ENCODE measurements around the gene CHST5. TPM values are rescaled to one million over a fixed set of nuclear protein-coding genes. Genes with fewer than 3 reads are reported as not detected.

The CHST5 gene
- total and polyA plus RNA-seq, 2 donors (not counting 1 experiment from before 2014, with no cell fraction given): under 0.01 TPM; not detected in 1

GRCh38 chr16:75532791-75533190 is 3.1 kb downstream of the CHST5 start:
- Histone ChIP-seq H3K9me3 (ENCODE audit: control insufficient read depth, insufficient read depth, low read depth, low read length) (no peaks in the 10 kb centered on the region), H3K4me1 (ENCODE audit: control insufficient read depth, extremely low read depth, insufficient read depth, low read length) (no peaks in the 10 kb centered on the region), H3K4me3 (replicated peaks in 1 of 4; ENCODE audit: control extremely low read depth in 1 of 4, insufficient read depth in 1 of 4, low read depth in 3 of 4, low read length in 4 of 4) (no peak overlapping the region), H3K27me3 (ENCODE audit: control insufficient read depth, insufficient read depth, low read length) (no peaks in the 10 kb centered on the region), H4K20me1 (ENCODE audit: control insufficient read depth, extremely low read depth, insufficient read depth, low read length) (no peaks in the 10 kb centered on the region), H2AFZ (ENCODE audit: low read length) (no peak overlapping the region), H3K27ac (ENCODE audit: insufficient read depth, low read length) (no peak overlapping the region), H3K4me2 (ENCODE audit: extremely low read depth, insufficient read depth, low read length) (no peak overlapping the region), H3K79me2 (ENCODE audit: control insufficient read depth, insufficient read depth, low read length) (no peaks in the 10 kb centered on the region), H3K36me3 (ENCODE audit: control insufficient read depth, insufficient read depth, low read length) (no peaks in the 10 kb centered on the region), H3K9ac (ENCODE audit: insufficient read depth, low read length) (no peak overlapping the region)
- DNase-seq (ENCODE audit: low read depth in 2 of 2): no peak
- TF ChIP-seq EZH2 (IDR thresholded peaks at IDR 0.05; ENCODE audit: low read length, missing control alignments) (no peak), CTCF (conservative IDR thresholded peaks at IDR 0.05 in 1 of 2, IDR thresholded peaks at IDR 0.05 in 1 of 2; ENCODE audit: low read depth in 1 of 2, low read length in 2 of 2) (no peak)

DNA sequence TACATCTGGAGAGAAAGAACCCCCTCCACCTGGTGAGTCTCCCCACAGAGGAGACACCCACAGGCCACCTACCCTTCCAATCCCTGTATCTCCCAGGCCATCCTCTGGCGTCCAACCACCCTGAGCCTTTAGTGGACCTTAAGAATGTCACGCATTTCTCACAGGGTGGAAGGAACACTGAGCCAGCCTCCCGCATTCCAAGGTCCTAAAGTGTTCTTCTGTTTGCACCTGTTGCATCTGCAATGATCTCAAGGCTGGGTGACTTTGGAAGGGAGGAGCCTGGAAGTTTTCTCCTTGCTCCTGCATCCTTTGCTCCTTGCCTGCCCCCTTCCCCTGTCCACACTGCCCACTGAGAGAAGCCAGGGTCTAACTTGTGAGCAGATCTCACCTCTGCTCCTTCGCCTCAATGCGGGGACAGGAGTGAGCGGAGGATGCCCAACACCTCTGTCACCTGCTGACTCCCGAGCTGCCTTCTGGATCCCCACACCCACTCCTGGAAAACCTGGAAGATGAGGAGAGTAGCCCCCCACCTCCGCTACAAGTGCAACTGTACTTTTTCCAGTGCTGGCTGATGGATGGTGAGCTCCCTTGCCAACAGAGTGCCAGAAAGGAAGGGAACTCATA is 3.7 kb downstream of the CHST5 start:
- no peaks in the 10 kb centered on the region for H3K9me3 ChIP-seq (ENCODE audit: control insufficient read depth, insufficient read depth, low read depth, low read length)
- no peaks in the 10 kb centered on the region for H4K20me1 ChIP-seq (ENCODE audit: control insufficient read depth, extremely low read depth, insufficient read depth, low read length)
- DNase-seq (ENCODE audit: low read depth in 2 of 2): no peak
- H2AFZ ChIP-seq (ENCODE audit: low read length): no peak overlapping the region
- no peaks in the 10 kb centered on the region for H3K36me3 ChIP-seq (ENCODE audit: control insufficient read depth, insufficient read depth, low read length)
- H3K27ac ChIP-seq (ENCODE audit: insufficient read depth, low read length): no peak overlapping the region
- no peaks in the 10 kb centered on the region for H3K79me2 ChIP-seq (ENCODE audit: control insufficient read depth, insufficient read depth, low read length)
- H3K4me2 ChIP-seq (ENCODE audit: extremely low read depth, insufficient read depth, low read length): no peak overlapping the region
- no peak overlapping the region for H3K4me3 ChIP-seq (replicated peaks in 1 of 4; ENCODE audit: control extremely low read depth in 1 of 4, insufficient read depth in 1 of 4, low read depth in 3 of 4, low read length in 4 of 4)
- no peak overlapping the region for H3K9ac ChIP-seq (ENCODE audit: insufficient read depth, low read length)
- no peaks in the 10 kb centered on the region for H3K4me1 ChIP-seq (ENCODE audit: control insufficient read depth, extremely low read depth, insufficient read depth, low read length)
- TF ChIP-seq EZH2 (IDR thresholded peaks at IDR 0.05; ENCODE audit: low read length, missing control alignments) (no peak), CTCF (conservative IDR thresholded peaks at IDR 0.05 in 1 of 2, IDR thresholded peaks at IDR 0.05 in 1 of 2; ENCODE audit: low read depth in 1 of 2, low read length in 2 of 2) (no peak)
- no peaks in the 10 kb centered on the region for H3K27me3 ChIP-seq (ENCODE audit: control insufficient read depth, insufficient read depth, low read length)

- TF ChIP-seq EZH2 (IDR thresholded peaks at IDR 0.05; ENCODE audit: low read length, missing control alignments): no peak
- no peak for TF ChIP-seq CTCF (conservative IDR thresholded peaks at IDR 0.05 in 1 of 2, IDR thresholded peaks at IDR 0.05 in 1 of 2; ENCODE audit: low read depth in 1 of 2, low read length in 2 of 2)
- Histone ChIP-seq H3K9ac (ENCODE audit: insufficient read depth, low read length) (no peak overlapping the region), H2AFZ (ENCODE audit: low read length) (no peak overlapping the region), H3K9me3 (ENCODE audit: control insufficient read depth, insufficient read depth, low read depth, low read length) (no peaks in the 10 kb centered on the region), H3K4me1 (ENCODE audit: control insufficient read depth, extremely low read depth, insufficient read depth, low read length) (no peaks in the 10 kb centered on the region), H3K27ac (ENCODE audit: insufficient read depth, low read length) (no peak overlapping the region), H4K20me1 (ENCODE audit: control insufficient read depth, extremely low read depth, insufficient read depth, low read length) (no peaks in the 10 kb centered on the region), H3K79me2 (ENCODE audit: control insufficient read depth, insufficient read depth, low read length) (no peaks in the 10 kb centered on the region), H3K36me3 (ENCODE audit: control insufficient read depth, insufficient read depth, low read length) (no peaks in the 10 kb centered on the region), H3K4me2 (ENCODE audit: extremely low read depth, insufficient read depth, low read length) (no peak overlapping the region), H3K27me3 (ENCODE audit: control insufficient read depth, insufficient read depth, low read length) (no peaks in the 10 kb centered on the region), H3K4me3 (replicated peaks in 1 of 4; ENCODE audit: control extremely low read depth in 1 of 4, insufficient read depth in 1 of 4, low read depth in 3 of 4, low read length in 4 of 4) (no peak overlapping the region)
- DNase-seq (ENCODE audit: low read depth in 2 of 2): no peak
Measured at GRCh38 chr16:75529959-75530358, 5.9 kb downstream of the CHST5 start.
